IPS DF 19.7 (cell line): ENCODE results near the gene MTRF1.
"Not testable (repeated sequence)": the region's sequence is repeated elsewhere in the genome, so short reads cannot be mapped to it uniquely, and the experiment has no call there.

Experiments used
- DNase-seq: peaks from one replicate; pipeline ENCODE4 v3.0.0-alpha.2; 2013; ENCODE audit warnings: low read depth, low spot score

The MTRF1 gene

DNA sequence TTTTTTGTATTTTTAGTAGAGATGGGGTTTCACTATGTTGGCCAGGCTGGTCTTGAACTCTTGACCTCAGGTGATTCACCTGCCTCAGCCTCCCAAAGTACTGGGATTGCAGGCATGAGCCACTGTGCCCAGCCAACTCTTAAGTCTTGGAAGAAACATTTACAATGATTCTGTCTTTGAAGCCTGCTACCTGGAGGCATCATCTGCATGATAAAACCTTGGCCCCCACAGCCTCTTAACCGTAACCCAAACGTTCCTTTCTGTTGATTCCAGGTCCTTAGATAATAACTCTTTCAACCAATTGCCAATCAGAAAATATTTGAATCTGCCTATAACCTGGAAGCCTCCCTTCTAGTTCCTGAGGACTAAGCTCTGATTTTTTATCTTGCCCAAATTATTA lies 15.8 kb upstream of the MTRF1 start:
- DNase-seq, result not testable (repeated sequence)

DNA sequence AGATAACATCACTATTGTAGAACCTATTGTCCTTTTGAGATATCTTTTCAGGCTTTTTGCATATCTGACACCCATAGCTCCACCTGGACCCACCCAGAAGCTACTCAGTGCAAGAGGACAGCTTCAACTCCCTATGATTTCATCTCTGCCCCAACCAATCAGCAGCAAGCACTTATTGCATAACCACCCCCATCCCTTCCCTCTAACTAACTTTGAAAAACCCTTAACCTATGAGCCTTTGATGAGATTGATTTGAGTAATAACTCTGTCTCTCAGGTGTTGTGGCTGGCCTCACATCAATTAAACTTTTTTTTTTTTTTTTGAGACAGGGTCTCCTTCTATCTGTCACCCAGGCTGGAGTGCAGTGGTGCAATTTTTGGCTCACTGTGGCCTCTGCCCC lies 13.4 kb upstream of the MTRF1 start:
- DNase-seq, result no peak

DNA sequence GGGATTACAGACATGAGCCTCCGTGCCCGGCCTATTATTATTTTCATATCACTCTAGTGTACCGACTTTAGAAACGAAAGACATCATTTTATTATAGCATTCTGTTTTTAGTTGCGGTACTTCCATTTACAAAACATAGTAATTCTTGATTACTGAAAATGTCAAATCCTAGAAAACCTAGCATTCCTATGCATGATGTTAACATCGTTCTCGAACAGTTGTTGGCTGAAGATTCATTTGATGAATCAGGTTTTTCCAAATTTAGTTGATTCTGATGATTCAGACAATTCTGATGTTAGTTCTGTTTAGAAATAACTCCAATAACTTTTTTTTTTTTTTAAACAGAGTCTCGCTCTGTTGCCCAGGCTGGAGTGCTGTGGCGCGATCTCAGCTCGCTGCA lies 11.5 kb upstream of the MTRF1 start:
- DNase-seq, result no peak

DNA sequence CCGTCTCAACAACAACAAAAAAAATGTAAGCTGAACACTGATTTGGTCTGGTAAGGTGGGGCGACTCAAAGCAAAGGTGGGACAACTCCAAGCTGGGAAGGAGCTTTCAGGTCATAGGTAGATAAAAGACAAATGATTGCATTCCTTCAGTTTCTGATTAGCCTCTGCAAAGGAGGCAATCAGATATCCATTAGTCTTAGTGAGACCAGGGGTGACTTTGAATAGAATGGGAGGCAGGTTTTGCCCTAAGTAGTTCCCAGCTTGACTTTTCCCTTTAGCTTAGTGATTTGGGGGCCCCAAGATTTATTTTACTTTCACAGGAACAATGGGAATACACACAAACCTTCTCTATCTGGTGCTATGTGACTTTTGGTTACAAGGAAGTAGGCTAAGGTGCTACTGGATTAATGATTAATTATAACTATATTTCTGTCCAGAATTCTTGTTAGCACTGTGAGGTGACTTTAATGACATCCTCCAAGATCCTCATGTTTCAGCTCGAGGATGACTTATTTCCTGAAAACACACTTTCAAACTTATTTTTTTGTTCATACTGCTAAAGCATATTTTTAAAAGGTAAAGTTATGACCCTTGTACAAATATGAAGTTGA lies 10.6 kb upstream of the MTRF1 start:
- DNase-seq, result no peak

DNA sequence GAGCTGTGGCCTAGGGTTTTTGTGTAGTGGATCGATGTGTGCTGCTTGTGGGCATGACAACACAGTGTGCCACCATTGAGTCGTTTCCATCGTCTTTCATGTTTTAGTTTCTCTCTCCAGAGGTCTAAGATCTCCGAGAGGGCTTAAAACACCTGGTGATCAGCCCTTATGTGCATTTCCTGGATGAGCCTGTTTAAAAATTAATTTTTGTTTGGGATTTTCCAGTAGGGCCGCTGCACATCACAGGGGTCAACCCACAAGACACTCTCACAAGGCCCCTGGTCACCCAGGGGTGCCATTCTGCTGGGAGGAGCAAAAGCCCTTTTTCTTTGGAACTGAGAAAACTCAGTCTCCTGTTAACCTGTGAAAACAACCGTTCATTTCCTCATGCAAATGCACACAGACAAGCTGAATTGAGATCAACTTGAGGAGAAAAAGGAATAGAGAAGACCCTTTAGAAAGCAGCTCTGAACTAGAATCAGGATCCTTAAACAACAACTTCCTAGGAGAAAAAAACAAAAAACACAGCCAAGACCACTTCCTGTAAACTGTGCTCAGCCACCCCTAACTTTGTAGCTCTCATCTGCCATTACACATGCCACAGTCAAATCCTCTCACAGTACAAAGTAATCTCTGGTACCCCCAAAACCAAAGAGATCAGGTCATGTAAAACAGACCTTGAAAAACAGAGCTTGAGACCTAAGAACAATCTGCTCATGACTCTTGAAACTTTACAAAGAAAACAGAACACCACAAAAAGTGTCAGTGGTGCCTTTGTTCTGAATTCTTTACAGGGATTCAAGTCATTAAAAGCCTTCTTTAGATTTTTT lies 8.3 kb upstream of the MTRF1 start:
- DNase-seq, result no peak

DNA sequence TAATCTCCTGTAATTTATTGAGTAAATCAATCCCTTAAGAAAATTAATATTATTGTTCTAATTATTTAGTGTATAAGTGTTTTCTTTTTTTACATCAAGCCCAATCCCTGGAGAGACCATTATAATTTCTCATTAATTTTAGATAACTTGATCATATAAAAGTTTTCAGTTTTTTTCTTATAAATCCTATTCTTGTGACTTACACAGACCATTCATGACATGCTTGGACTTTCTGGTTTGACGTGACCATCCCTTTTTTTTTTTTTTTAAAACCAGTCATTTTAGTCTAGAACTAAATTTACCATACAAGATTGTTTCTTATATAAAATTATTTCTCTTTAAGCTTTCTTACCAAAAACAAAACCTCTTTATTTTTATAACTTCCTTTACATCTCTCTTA lies 5.4 kb upstream of the MTRF1 start:
- DNase-seq, result no peak

DNA sequence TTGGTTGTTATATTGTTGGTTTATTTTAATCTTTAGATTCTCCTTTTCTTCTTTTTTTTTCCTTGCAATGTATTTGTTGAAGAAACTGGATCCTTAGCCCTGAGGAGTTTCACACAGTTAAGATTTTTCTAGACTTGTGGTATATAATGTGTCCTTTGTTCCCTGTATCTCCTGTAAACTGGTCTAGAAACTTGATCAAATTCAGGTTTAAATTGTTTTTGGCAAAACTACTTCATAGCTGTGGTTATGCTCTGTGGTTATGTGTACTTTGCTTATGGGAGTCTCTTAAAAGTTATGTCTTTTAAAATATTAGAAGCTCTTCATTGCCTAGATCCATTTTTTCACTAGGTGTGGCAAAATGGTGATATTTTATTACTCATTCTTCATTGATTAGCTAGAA lies 3.7 kb upstream of the MTRF1 start:
- no peak for DNase-seq

DNA sequence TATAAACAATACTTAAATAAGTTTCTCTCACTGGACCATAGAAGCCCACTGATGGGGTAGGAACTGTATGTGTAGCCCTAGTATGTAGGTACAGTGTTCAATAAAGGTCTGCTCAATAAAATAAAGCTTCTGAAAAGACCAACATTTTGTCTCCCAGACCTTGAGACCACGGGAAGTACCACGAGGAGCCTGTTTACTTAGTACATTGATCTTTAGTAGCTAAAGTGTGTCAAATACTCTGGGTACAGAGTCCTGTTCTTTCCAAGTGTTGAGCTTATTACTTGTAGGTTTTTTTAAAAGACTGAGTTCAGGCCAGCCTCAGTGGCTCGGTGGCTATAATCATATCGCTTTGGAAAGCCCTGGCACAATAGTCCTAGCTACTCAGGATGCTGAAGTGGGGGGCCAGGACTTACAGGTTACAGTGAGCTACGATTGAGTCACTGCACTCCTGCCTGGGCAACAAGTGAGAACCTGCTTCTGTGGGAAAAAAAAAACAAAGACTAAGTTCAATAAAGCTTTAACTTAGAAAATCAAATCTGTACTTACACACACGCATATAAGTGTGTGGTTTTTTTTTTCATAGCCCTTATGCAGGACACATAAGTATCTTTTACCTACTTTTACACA lies 3.4 kb downstream of the MTRF1 start:
- no peak for DNase-seq

DNA sequence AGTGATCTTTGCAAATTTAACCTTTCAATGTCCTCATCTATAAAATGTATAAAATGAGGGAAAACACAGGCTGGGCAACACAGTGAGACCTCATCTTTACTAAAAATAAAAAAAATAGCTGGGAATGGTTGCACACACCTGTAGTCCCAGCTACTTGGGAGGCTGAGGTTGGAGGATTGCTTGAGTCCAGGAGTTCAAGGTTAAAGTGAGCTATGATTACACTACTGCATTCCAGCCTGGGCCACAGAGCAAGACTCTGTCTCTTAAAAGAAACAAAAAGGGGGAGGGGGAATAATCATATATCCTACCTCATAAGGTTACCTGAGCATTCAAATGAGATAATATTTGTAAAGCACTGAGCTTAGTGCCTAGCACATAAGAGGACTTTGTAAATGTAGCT lies 5.8 kb downstream of the MTRF1 start:
- no peak for DNase-seq

DNA sequence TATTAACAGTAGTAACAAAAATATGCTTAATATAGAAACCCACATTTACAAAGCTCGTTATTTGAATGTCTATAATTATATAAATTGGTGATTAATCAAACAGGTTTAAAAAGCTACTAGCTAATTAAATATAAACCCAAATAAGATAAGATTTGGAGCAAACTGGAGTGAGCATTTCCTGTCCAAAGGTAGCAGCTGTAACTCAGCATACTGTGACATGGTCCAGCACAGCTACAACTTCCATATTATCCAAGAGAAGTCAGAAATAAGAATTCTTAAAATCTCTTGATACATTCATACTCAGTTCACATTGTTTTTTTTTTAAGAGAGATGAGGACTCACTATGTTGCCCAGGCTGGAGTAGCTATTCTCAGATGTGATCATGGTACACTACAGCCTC lies 8.5 kb downstream of the MTRF1 start:
- DNase-seq, result no peak

DNA sequence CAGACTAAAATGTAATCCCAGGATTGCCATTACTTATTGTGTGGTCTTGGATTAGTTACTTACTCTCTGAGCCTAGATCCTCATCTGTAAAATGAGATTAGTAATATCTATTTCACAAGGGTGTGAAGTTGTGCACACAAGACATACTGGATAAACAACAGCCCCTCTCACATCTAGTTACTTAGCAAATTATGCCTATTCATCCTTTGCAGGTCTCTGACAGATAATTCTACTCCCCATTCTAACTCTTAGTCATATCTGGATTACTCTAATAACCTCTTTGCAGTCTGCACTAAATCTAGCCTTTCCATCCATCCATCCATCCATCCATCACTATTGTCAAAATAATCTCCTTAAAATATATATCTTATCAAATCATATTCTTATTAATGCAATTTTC lies 12.4 kb downstream of the MTRF1 start:
- DNase-seq, result no peak

DNA sequence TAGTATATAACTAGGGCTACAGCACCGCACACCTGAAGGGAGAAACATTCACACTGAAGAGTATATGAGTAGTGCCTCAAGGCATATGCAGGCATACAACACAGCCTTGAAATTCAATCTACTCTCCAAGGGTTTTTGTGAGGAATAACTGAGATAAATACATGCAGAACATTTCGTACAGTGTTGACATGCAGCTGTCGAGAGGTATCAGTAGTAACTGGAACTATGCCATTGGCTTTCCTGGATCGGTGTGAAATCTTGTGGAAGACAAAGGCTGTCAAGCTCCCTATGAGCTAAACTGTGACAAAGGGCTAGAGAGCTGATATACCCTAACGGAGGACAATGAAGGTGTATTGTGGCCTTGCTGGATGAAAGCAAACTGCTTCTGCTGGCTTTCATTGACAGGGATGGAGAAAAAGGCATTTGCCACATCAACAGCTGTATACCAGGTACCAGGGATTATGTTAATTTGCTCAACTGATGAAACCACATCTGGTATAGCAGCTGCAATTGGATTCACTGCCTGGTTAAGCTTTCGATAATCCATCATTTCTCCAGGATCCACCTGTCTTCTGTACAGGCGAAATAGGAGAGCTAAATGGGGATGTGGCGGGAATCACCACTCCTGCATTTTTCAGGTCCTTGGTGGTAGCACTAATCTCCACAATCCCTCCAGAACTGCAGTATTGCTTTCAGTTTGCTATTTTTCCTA lies 16.3 kb downstream of the MTRF1 start:
- no peak for DNase-seq

DNA sequence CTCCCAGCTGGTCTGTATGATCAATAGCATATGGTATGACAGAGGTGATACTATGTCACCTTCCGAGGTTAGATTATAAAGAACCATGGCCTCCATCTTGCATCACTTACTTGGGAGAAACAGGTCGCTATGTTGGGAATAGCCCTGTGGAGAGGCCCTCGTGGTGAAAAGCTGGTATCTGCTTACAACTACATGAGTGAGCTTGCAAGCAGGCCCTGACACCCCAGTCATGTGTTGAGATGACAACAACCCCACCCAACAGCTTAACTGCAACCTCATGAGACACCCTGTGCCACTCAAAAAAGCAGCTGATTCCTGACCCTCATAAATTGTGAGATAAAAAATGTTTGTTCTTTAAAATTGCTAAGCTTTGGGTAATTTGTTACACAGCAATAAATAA lies 18.8 kb downstream of the MTRF1 start:
- no peak for DNase-seq

DNA sequence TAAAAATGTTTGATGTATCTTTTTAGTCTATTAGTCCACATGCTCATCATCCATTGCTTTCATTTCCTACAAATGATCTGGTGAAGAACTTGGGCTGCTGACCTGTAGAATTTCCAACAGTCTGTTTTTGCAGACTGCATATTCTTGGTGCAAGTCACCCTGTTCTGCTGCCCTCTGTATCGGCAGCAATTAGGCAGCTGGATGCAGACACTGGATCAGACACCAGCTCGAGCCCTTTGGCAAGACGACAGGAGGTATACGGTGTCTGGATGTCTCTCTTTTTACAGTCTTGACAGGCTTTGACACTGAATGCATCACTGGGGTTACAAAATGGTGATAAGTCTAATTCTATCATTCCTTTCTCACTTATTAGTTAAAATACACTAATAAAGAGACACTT lies 21.8 kb downstream of the MTRF1 start:
- no peak for DNase-seq

DNA sequence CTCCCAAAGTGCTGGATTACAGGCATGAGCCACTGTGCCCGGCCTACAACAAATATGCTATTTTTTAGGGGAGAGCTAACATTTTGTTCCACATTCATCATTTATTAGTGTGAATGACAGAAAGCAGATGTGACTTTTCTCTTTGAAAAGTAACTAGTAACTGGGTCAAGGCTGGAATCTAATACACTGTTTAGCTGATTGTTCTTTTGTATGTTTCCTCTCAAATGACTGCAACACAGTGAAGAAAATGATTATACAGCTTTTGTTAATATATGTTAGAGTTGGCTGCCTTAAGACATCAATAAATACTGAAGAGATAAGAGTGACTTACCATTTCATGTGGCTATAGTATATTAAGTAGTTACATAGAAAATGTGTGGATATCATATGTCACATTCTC lies 27.0 kb downstream of the MTRF1 start:
- DNase-seq, result no peak

DNA sequence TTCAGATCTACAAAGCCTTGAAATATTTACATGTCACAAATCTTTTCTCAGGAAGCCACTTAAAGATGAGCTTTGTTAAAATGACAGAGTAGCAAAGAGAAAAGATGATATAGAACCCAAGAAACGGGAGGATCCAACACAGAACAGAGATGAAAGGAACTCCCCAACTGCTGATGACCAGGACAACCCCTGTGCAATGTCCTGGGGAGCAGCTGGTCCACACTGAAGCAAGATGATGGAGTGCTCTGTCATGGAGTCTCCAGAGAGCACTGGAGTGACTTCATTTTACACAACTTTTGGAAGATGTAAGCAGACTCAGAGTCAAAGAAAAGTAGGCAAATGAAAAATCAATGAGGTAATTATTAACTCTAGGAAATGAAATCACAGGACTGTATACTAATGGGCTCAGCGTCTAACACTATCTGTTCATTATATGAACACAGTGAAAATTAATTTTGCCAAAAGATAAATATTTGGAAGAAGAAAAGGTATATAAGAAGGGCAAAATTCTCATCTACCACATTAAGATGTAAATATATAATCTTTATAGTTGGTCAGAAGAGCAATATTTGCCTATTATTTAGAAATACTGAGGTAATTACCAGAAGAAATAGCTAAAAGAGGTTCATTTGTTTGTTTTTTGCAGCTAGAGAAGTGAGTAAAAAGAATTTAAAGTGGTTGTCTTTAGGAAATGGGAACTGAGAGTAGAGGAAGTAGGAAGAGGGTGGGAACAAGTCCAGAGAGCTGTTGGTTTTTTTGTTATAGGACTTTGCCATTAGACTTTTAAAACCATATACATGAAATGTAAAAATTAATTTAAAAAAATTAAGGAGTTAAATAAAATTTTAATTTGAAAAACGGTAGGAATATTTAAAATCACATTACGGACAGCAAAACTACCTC lies 30.5 kb downstream of the MTRF1 start:
- DNase-seq, result no peak

DNA sequence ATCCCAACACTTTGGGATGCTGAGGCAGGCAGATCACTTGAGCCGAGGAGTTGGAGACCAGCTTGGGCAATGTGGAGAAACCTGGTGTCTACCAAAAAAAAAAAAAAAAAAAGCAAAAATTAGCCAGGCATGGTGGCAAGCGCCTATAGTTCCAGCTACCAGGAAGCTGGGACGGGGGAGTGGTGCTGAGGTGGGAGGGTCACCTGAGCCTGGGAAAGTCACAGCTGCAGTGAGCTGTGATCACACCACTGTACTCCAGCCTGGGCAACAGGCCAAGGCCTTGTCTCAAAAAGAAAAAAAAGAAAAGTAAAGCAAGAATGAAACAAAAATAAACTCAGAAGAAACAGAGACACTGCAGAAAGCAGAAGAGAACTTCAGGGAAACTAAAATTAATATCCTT lies 31.6 kb downstream of the MTRF1 start:
- DNase-seq, result no peak

DNA sequence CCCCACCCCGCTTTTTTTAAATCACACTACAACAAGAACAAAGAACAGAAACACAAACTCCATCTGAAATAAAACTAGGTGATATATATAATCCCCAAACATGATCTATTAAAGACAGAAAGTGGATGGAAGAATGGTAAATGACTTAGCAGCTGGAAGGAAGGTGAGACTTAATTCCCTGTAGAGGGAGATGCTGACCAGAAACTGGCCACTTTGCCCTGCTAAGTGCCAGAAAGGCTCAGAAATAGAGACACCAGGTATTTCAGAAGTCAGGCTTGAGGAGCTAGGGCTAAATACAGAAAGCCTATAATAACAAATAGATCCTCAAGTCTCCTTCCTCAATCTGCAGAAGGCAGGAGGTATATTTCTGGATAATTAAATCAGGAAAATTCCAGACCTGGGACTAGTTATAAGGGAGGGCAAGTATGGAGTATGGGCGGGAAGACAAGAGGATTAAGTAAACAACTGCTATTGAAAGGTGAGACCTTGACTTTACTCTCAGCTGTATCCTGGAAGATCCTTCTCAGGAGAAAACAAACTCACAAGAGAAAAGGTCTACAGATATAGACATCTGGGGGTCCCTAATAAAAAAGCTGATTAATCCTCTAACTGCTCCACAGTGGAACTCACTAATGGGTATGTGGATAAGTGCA lies 32.2 kb downstream of the MTRF1 start:
- no peak for DNase-seq

DNA sequence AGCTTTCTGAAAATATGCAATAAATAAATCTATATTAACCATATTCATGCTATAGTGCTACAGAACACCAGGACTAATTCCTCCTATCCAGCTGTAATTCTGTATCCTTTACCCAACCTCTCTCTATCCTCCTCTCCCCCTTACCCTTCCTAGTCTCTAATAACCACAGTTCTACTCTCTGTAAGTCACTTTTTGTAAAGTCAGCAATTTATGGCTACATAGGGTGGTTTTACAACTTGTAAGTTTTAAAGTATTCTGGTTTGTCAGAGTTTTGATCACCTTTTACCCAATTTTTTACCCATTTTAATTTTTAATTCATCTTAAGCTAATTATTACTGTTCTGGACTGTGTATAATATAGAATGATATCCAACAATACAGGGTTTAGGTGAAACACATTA lies 34.0 kb downstream of the MTRF1 start:
- no peak for DNase-seq

DNA sequence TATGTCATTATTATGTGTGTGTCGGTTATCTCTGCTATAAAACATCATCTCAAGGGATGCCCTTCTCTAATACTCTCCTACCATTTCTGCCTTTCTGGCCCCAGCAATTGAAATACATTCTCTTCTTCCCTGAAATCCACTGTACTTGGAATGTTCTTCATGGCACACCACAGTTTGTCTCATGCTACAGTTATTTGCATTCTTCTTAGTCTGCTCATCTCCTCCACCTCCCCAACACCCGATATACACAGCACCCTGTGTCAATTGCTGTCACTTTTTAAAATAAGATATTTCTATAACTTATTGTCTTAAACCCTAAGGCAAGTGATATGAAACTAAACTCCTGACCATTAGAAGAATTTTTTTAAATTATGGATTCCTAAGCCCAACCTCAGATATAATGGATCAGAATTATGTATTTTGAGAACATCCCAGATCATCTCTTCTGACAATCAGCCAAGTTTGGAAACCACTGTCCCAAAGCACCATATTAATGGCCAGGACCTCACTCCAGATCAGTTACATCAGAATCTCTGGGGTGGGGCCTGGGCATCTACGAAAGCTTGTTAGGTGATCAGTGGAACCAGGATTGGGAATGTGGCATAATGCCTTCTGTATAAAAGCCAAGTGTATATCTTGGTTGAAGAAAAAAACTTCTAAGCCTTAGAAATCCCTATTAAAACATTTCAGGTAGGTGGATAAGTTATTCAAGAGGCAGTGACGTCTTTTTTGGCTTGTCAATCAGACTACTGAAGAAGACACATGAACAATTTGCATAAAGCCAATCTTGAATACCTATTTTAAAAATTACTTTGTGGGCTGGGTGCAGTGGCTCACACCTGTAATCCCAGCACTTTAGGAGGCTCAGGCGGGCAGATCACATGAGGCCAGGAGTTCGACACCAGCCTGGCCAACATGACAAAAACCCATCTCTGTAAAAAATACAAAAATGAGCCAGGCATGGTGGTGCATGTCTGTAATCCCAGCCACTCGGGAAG lies 39.0 kb downstream of the MTRF1 start:
- no peak for DNase-seq
